Gastrocnemius medialis (tissue), 4 donors: Measurements from ENCODE around the gene PODNL1.

ENCODE experiments used
- CTCF ChIP-seq, 5 experiments: fragments of 450-650 bp in 3 of 5; fragments of 200-600 bp in 2 of 5; sonication (generic) in 2 of 5; IDR thresholded peaks in 4 of 5; conservative IDR thresholded peaks in 1 of 5; 1 replicate in 4 of 5; 2 replicates in 1 of 5; pipeline ENCODE4 v1.5.1; 2016 to 2019; ENCODE audit warnings: antibody characterized with exemption in 5 of 5, mild to moderate bottlenecking in 3 of 5, moderate library complexity in 3 of 5
- POLR2A ChIP-seq, 2 donors: fragments of 450-650 bp; IDR thresholded peaks; one replicate each; pipeline ENCODE4 v1.6.1; 2017; ENCODE audit warnings: antibody characterized with exemption in 2 of 2, mild to moderate bottlenecking in 2 of 2, moderate library complexity in 2 of 2

GRCh38 chr19:13951043-13951442 is 12.8 kb upstream of the PODNL1 start:
- no peak for TF ChIP-seq POLR2A (IDR thresholded peaks at IDR 0.05)
- TF ChIP-seq CTCF (IDR thresholded peaks at IDR 0.05 in 4 of 5, conservative IDR thresholded peaks at IDR 0.05 in 1 of 5): no peak
